ENCODE results near the gene LRRN3.

DNA sequence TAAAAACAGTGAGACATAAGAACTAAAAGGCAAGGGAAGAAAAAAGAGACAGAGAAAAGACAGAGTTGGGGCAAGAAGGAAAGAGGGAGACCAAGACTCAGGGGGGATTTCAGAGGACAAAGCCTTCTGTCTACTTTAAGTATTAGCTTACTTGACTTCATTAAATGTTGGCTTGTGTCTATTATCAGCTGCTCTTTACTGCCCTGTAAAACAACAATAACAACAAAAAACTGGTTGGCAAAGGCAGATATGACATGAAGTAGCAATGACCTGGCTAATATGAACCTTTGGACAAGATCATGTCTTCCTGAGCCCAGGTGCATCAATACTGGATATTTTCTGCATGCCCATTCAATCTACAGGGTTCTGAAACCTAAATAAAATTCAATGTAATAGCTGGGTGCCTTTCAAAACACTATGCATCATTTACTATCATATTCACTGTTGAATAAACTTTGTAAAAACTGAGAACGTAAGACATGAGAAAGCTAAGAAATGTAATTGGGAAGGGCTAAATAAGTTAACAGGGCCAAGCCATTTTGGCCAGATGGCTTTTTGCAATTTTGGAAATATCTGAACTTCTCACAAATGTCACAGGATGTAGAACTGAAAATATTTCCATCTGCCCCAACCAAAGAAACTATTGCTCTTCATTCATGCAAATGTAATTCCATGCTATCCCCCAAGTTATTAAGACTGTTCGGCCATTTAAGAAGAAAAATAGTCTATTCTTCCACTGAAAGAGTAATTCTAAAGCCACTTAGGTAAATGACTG, 49.4 kb downstream of the LRRN3 start:
- TF ChIP-seq MXI1 (IDR thresholded peaks at IDR 0.05; ENCODE audit: borderline replicate concordance, low read depth, low read length) (no peak), RAD21 (IDR thresholded peaks at IDR 0.05; ENCODE audit: low read length) (no peak), FOS (IDR thresholded peaks at IDR 0.05; ENCODE audit: low read depth, low read length) (no peak), POLR2A (IDR thresholded peaks at IDR 0.05; ENCODE audit: low read depth, low read length) (no peak), SMC3 (IDR thresholded peaks at IDR 0.05; ENCODE audit: low read depth, low read length) (no peak), CEBPB (IDR thresholded peaks at IDR 0.05; ENCODE audit: low read depth, low read length) (no peak)
- TF ChIP-seq, protein P1, sequence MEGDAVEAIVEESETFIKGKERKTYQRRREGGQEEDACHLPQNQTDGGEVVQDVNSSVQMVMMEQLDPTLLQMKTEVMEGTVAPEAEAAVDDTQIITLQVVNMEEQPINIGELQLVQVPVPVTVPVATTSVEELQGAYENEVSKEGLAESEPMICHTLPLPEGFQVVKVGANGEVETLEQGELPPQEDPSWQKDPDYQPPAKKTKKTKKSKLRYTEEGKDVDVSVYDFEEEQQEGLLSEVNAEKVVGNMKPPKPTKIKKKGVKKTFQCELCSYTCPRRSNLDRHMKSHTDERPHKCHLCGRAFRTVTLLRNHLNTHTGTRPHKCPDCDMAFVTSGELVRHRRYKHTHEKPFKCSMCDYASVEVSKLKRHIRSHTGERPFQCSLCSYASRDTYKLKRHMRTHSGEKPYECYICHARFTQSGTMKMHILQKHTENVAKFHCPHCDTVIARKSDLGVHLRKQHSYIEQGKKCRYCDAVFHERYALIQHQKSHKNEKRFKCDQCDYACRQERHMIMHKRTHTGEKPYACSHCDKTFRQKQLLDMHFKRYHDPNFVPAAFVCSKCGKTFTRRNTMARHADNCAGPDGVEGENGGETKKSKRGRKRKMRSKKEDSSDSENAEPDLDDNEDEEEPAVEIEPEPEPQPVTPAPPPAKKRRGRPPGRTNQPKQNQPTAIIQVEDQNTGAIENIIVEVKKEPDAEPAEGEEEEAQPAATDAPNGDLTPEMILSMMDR (conservative IDR thresholded peaks at IDR 0.05; ENCODE audit: low read depth, low read length): no peak
- TF ChIP-seq, protein P2, sequence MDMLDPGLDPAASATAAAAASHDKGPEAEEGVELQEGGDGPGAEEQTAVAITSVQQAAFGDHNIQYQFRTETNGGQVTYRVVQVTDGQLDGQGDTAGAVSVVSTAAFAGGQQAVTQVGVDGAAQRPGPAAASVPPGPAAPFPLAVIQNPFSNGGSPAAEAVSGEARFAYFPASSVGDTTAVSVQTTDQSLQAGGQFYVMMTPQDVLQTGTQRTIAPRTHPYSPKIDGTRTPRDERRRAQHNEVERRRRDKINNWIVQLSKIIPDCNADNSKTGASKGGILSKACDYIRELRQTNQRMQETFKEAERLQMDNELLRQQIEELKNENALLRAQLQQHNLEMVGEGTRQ (IDR thresholded peaks at IDR 0.05; ENCODE audit: low read depth, low read length): no peak
